Activated CD4-positive, CD25-positive, alpha-beta regulatory T cell (primary cell): ENCODE measurements around the gene MYLK.
"Not testable (repeated sequence)": the region's sequence is repeated elsewhere in the genome, so short reads cannot be mapped to it uniquely, and the experiment has no call there.

Experiments used
- DNase-seq, 4 experiments: peaks; one replicate each; lab custom pipeline; 2025; lab: John Stamatoyannopoulos, UW

Gene MYLK

GRCh38 chr3:123884203-123884831 is at the start of gene MYLK:
Gene MYLK, minus strand, starts transcription at chr3:123884332. Its CDS starts 90,491 bp downstream, at chr3:123793841.
- no peak for DNase-seq

GRCh38 chr3:123930445-123930844 is 46.3 kb upstream of the MYLK start:
- DNase-seq, result no peak

- no peak for DNase-seq
Measured at GRCh38 chr3:123929325-123929724, 45.2 kb upstream of the MYLK start.

GRCh38 chr3:123926396-123926795 is 42.3 kb upstream of the MYLK start:
- no peak for DNase-seq

- no peak for DNase-seq
Measured at GRCh38 chr3:123920868-123921267, 36.7 kb upstream of the MYLK start.

GRCh38 chr3:123920383-123920782 is 36.3 kb upstream of the MYLK start:
- no peak for DNase-seq

- DNase-seq, result no peak
Measured at GRCh38 chr3:123919353-123919752, 35.2 kb upstream of the MYLK start.

- DNase-seq, result no peak
Measured at GRCh38 chr3:123914829-123915228, 30.7 kb upstream of the MYLK start.

- no peak for DNase-seq
Measured at GRCh38 chr3:123909785-123910184, 25.7 kb upstream of the MYLK start.

GRCh38 chr3:123907720-123908119 is 23.6 kb upstream of the MYLK start:
- DNase-seq, result no peak

GRCh38 chr3:123899300-123899865 is 15.3 kb upstream of the MYLK start:
- no peak for DNase-seq

GRCh38 chr3:123893012-123893411 is 8.9 kb upstream of the MYLK start:
- DNase-seq, result no peak

- no peak for DNase-seq
Measured at GRCh38 chr3:123892195-123892594, 8.1 kb upstream of the MYLK start.

GRCh38 chr3:123890991-123891390 is 6.9 kb upstream of the MYLK start:
- not testable (repeated sequence) for DNase-seq

- not testable (repeated sequence) for DNase-seq
Measured at GRCh38 chr3:123890162-123890561, 6.0 kb upstream of the MYLK start.

- no peak for DNase-seq
Measured at GRCh38 chr3:123884993-123885392, 861 bp upstream of the MYLK start.

- no peak for DNase-seq
Measured at GRCh38 chr3:123883701-123884202, 380 bp downstream of the MYLK start.

- no peak for DNase-seq
Measured at GRCh38 chr3:123883111-123883510, 1.0 kb downstream of the MYLK start.

GRCh38 chr3:123881771-123882170 is 2.4 kb downstream of the MYLK start:
- no peak for DNase-seq

- DNase-seq, result no peak
Measured at GRCh38 chr3:123880998-123881561, 3.1 kb downstream of the MYLK start.

GRCh38 chr3:123878807-123879206 is 5.3 kb downstream of the MYLK start:
- no peak for DNase-seq

GRCh38 chr3:123877965-123878364 is 6.2 kb downstream of the MYLK start:
- DNase-seq, result no peak

- no peak for DNase-seq
Measured at GRCh38 chr3:123877466-123877865, 6.7 kb downstream of the MYLK start.

- DNase-seq, result no peak
Measured at GRCh38 chr3:123876858-123877257, 7.3 kb downstream of the MYLK start.
